NCI-H2196 treated with DMSO at 0.1 percent for 48 hours (cell line): ENCODE measurements around the gene GLUL.
A peak's percentile ranks its signal among the peaks of the same experiment; 100 is the strongest.
"Not testable (repeated sequence)": the region's sequence is repeated elsewhere in the genome, so short reads cannot be mapped to it uniquely, and the experiment has no call there.

ENCODE experiments used
- DNase-seq: peaks from one replicate; lab custom pipeline; 2025; ENCODE audit not compliant: unreplicated experiment; lab: John Stamatoyannopoulos, UW

Gene GLUL

GRCh38 chr1:182394055-182394775, 2.6 kb upstream of the GLUL start:
- no peak for DNase-seq

DNA sequence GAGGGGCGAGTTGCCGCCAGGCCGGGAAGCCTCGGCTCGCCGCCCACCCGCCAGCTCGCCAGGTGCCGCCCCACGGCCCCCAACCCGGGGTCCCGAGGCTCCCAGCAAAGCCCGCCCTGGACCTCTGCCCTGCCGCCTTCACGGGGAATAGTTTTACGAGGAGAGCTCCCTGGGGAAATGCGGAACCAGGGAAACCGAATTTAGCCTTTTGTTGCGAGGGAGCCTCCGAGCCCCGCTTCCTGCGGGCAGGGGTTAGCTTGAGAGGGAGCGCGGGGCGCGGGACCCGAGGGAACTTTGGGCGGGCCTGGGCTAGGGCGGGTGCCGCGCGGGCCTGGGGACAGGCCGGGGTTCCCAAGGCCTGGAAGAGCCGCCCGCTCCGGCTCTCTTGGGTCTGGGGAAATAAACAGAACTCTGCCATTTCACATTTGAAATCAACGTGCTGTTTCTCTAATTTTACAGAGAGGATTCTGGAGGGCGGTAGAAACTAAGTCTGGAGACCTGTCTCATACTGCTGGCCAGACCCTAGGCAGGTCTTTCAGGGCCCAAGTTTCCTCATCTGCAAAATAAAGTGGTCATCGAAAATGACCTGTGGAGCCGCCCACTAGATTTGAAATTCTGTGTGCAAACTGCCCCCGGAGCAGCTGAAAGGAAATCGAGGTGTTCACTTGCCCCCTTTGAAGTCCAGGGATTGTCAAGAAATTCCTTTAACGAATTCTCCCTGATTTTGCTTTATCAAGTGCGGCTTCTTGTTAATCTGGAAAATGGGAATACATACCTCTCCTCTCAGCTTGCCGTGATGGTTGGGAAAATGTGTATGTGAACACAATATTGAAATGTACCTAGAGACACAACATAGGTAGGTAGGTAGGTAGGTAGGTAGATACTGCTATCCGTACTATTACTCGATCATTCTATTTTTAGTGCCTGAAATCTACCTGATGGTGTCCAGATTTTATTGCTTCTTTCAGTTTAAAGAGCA, 749 bp upstream of the GLUL start:
- peak; percentile 57 for DNase-seq

- DNase-seq = no peak
Measured at GRCh38 chr1:182391028-182391361, 595 bp downstream of the GLUL start.

GRCh38 chr1:182389619-182390047, 2.0 kb downstream of the GLUL start:
- DNase-seq = no peak

- no peak for DNase-seq
Measured at GRCh38 chr1:182388392-182389134, 3.0 kb downstream of the GLUL start.

DNA sequence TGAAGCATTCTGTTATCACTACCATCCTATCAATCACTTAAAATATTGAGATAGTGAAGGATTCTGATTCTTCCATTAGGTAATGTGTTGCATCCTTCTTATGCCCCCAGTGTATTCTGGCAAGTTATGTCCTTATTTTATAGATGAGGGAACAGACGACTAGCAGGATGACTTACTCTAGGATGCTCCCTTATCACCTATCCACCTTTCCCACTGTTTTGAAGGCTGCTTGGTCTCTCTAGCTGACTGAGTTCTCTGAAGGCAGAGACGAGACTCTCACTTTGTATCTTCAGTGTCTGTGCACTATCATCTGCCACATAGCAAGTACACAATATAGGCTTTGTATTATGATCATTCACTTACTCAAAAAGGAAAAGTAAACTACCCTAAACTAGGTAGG, 4.0 kb downstream of the GLUL start:
- no peak for DNase-seq

GRCh38 chr1:182386980-182387379, 4.6 kb downstream of the GLUL start:
- DNase-seq = no peak

- no peak for DNase-seq
Measured at GRCh38 chr1:182385885-182386853, 5.4 kb downstream of the GLUL start.

DNA sequence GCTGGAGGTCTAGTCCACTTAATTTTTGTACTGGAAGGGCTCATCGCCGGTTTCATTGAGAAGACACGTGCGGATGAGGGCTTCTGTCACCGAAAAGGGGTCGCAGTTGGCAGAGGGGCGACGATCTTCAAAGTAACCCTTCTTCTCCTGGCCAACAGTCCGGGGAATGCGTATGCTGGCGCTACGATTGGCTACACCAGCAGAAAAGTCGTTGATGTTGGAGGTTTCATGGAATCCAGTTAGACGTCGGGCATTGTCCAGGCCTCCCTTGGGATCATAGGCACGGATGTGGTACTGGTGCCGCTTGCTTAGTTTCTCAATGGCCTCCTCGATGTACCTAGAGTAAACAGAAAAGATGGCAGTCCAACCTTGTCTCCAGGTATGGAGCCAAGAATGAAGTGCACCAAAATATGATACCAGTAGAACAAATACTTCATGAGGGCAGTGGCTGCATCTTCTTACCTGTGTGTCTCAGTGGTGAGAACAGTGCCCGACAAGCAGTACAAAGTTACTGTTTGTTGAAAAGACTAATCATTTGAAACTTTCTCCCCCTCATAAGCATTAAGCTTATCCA, 7.1 kb downstream of the GLUL start:
- no peak for DNase-seq

GRCh38 chr1:182383934-182384333, 7.7 kb downstream of the GLUL start:
- no peak for DNase-seq

GRCh38 chr1:182383037-182383661, 8.4 kb downstream of the GLUL start:
- no peak for DNase-seq

DNA sequence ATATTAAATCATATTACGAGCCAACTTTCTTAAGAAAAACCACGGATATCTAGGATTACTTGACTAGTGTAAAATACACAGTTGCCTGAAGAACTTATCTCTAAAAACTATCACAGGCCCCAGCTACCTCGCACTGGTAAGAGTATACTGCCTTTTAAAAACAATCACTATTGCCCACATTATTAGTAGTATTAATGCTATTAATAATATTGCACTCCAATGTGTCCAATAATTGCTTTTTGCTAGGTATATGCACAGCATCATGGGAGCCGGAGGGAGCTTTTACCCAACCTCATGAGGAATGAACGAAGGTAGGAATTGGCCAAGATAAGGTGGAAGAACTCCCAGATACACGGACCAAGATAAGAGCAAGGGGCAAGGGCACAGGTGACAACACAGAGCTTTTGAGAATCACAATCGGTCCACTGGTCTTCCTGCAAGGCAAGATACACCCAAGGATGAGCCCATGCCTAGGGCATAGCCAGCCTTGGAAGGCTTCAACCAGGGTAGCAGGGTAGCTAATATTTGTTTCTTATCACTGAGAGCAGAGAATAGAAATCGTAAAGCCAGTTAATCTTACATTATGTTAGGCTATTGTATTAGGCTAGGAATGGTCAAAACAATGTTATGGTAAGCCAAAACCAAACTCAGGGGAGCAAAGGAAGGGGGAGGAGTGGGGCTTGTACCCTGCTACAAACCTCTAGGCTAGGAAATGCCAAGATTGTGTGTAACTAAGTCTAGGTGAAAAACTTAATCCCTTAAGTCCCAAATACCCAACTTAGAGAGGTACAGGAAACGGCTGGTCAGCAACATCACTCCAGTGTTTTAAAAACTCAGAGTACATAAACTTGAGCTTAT, 9.4 kb downstream of the GLUL start:
- no peak for DNase-seq

DNA sequence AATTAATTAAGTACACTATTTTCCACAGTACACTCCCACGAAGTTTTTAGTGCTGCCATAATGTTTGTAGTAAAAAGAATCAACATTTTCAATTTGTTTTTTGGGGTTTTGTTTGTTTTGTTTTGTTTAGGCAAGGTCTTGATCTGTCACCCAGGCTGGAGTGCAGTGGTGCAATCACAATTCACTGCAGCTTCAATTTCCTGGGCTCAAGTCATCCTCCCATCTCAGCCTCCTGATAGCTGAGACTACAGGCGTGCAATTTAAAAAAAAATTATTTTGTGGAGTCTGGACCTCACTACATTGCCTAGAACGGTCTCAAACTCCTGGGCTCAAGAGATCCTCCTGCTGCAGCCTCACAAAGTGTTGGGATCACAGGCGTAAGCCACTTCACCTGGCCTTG, 11.4 kb downstream of the GLUL start:
- DNase-seq = no peak

GRCh38 chr1:182379781-182380180, 11.8 kb downstream of the GLUL start:
- DNase-seq = not testable (repeated sequence)

- DNase-seq = no peak
Measured at GRCh38 chr1:182376936-182377574, 14.5 kb downstream of the GLUL start.

- DNase-seq = no peak
Measured at GRCh38 chr1:182374101-182374834, 17.3 kb downstream of the GLUL start.

GRCh38 chr1:182370532-182370931, 21.1 kb downstream of the GLUL start:
- DNase-seq = no peak
